A549 (cell line): Measurements from ENCODE around the gene SCAP.

Experiments
- EP300 ChIP-seq, 2 experiments: fragments of >200 bp; sonication (Bioruptor Twin); formaldehyde crosslinking; IDR thresholded peaks; 2 replicates in 1 of 2; 3 replicates in 1 of 2; pipeline ENCODE4 v1.6.1; 2016 to 2017
- ESRRA ChIP-seq: fragments of 150-350 bp; IDR thresholded peaks from 2 replicates; pipeline ENCODE4 v1.6.1; 2014; ENCODE audit warnings: mild to moderate bottlenecking, low read length, borderline replicate concordance
- JUN ChIP-seq, 2 experiments: fragments of >200 bp; sonication (Bioruptor Twin); formaldehyde crosslinking; IDR thresholded peaks; 2 replicates in 1 of 2; 3 replicates in 1 of 2; pipeline ENCODE4 v1.6.1; 2016 to 2017
- KDM1A ChIP-seq: fragments of 200-600 bp; sonication (generic); IDR thresholded peaks from 2 replicates; pipeline ENCODE4 v1.6.1; 2016; ENCODE audit warnings: low read depth, mild to moderate bottlenecking
- POLR2A ChIP-seq: IDR thresholded peaks from 2 replicates; pipeline ENCODE4 v1.6.1; 2012; ENCODE audit warnings: mild to moderate bottlenecking, low read length
- POLR2AphosphoS2 ChIP-seq: conservative IDR thresholded peaks from 2 replicates; pipeline ENCODE4 v1.6.1; 2012; ENCODE audit warnings: low read length, improper control_type of control experiment, inconsistent platforms
- RAD21 ChIP-seq, 2 experiments: fragments of >200 bp in 1 of 2; sonication (Bioruptor Twin) in 1 of 2; formaldehyde crosslinking in 1 of 2; IDR thresholded peaks in 1 of 2; conservative IDR thresholded peaks in 1 of 2; 2 replicates in 1 of 2; 3 replicates in 1 of 2; pipeline ENCODE4 v1.6.1; 2012 to 2018; ENCODE audit warnings: inconsistent platforms in 1 of 2
- RCOR1 ChIP-seq: fragments of 150-350 bp; IDR thresholded peaks from 2 replicates; pipeline ENCODE4 v1.6.1; 2014; ENCODE audit warnings: antibody characterized with exemption, low read length, low read depth
- RFX5 ChIP-seq: fragments of 450-650 bp; IDR thresholded peaks from 2 replicates; pipeline ENCODE4 v1.7.1; 2014; ENCODE audit warnings: antibody characterized with exemption, mild to moderate bottlenecking, moderate library complexity
- SMC3 ChIP-seq: fragments of >200 bp; sonication (Bioruptor Twin); formaldehyde crosslinking; IDR thresholded peaks from 3 replicates; pipeline ENCODE4 v1.6.1; 2018; ENCODE audit warnings: inconsistent platforms
- ZFP36 ChIP-seq: fragments of 450-650 bp; IDR thresholded peaks from 2 replicates; pipeline ENCODE4 v1.6.1; 2014; ENCODE audit warnings: borderline replicate concordance; ENCODE audit not compliant: partially characterized antibody
- TF ChIP-seq, protein P1 (sequence below): IDR thresholded peaks from 2 replicates; pipeline ENCODE4 v1.6.1; 2012; ENCODE audit warnings: low read depth, borderline replicate concordance
- TF ChIP-seq, protein P2 (sequence below): fragments of >200 bp; sonication (Bioruptor Twin); formaldehyde crosslinking; IDR thresholded peaks from 3 replicates; pipeline ENCODE4 v1.5.1; 2016
- TF ChIP-seq, protein P3 (sequence below): fragments of 200-600 bp; sonication (generic); IDR thresholded peaks from 2 replicates; pipeline ENCODE4 v1.6.1; 2016; ENCODE audit warnings: antibody characterized with exemption, mild to moderate bottlenecking, moderate library complexity

DNA sequence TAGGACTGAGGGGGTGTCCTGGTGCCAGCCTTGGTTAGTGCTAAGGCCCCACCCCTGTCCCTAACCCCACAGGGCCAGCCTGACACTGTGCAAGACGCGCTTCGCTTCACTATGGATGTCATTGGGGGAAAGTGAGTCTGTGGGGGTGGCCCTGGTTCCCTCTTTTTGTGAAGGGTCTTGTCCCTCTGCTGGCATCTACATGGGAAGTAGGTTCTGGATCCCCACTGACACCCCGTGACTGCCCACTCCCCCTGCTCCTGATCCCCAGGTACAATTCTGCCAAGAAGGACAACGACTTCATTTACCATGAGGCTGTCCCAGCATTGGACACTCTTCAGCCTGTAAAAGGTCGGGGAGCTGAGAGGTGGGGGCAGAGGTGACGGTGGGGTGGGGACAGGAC lies 68.5 kb downstream of the SCAP start:
- TF ChIP-seq, protein P1, sequence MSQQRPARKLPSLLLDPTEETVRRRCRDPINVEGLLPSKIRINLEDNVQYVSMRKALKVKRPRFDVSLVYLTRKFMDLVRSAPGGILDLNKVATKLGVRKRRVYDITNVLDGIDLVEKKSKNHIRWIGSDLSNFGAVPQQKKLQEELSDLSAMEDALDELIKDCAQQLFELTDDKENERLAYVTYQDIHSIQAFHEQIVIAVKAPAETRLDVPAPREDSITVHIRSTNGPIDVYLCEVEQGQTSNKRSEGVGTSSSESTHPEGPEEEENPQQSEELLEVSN = no peak
- TF ChIP-seq, protein P2, sequence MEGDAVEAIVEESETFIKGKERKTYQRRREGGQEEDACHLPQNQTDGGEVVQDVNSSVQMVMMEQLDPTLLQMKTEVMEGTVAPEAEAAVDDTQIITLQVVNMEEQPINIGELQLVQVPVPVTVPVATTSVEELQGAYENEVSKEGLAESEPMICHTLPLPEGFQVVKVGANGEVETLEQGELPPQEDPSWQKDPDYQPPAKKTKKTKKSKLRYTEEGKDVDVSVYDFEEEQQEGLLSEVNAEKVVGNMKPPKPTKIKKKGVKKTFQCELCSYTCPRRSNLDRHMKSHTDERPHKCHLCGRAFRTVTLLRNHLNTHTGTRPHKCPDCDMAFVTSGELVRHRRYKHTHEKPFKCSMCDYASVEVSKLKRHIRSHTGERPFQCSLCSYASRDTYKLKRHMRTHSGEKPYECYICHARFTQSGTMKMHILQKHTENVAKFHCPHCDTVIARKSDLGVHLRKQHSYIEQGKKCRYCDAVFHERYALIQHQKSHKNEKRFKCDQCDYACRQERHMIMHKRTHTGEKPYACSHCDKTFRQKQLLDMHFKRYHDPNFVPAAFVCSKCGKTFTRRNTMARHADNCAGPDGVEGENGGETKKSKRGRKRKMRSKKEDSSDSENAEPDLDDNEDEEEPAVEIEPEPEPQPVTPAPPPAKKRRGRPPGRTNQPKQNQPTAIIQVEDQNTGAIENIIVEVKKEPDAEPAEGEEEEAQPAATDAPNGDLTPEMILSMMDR = no peak
- TF ChIP-seq EP300 (IDR thresholded peaks at IDR 0.05) = no peak
- TF ChIP-seq POLR2AphosphoS2 = no peak
- TF ChIP-seq JUN (IDR thresholded peaks at IDR 0.05) = no peak
- no peak for TF ChIP-seq KDM1A
- no peak for TF ChIP-seq ZFP36
- no peak for TF ChIP-seq RCOR1
- TF ChIP-seq ESRRA = no peak
- no peak for TF ChIP-seq RFX5
- TF ChIP-seq POLR2A = no peak
- no peak for TF ChIP-seq SMC3
- TF ChIP-seq RAD21 (conservative IDR thresholded peaks at IDR 0.05 in 1 of 2, IDR thresholded peaks at IDR 0.05 in 1 of 2) = no peak
- TF ChIP-seq, protein P3, sequence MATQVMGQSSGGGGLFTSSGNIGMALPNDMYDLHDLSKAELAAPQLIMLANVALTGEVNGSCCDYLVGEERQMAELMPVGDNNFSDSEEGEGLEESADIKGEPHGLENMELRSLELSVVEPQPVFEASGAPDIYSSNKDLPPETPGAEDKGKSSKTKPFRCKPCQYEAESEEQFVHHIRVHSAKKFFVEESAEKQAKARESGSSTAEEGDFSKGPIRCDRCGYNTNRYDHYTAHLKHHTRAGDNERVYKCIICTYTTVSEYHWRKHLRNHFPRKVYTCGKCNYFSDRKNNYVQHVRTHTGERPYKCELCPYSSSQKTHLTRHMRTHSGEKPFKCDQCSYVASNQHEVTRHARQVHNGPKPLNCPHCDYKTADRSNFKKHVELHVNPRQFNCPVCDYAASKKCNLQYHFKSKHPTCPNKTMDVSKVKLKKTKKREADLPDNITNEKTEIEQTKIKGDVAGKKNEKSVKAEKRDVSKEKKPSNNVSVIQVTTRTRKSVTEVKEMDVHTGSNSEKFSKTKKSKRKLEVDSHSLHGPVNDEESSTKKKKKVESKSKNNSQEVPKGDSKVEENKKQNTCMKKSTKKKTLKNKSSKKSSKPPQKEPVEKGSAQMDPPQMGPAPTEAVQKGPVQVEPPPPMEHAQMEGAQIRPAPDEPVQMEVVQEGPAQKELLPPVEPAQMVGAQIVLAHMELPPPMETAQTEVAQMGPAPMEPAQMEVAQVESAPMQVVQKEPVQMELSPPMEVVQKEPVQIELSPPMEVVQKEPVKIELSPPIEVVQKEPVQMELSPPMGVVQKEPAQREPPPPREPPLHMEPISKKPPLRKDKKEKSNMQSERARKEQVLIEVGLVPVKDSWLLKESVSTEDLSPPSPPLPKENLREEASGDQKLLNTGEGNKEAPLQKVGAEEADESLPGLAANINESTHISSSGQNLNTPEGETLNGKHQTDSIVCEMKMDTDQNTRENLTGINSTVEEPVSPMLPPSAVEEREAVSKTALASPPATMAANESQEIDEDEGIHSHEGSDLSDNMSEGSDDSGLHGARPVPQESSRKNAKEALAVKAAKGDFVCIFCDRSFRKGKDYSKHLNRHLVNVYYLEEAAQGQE = no peak
